SKM-1 treated with dmso at 0.1 percent for 144 hours (cell line): ENCODE measurements around the gene BTBD9.

Experiments used
- DNase-seq: peaks from one replicate; lab custom pipeline; 2025; ENCODE audit not compliant: unreplicated experiment; lab: John Stamatoyannopoulos, UW

The BTBD9 gene

GRCh38 chr6:38214159-38214558 lies 425.6 kb downstream of the BTBD9 start:
- no peak for DNase-seq

- DNase-seq, result no peak
Observed at GRCh38 chr6:38213251-38213658, 426.5 kb downstream of the BTBD9 start.

GRCh38 chr6:38212579-38212978 lies 427.1 kb downstream of the BTBD9 start:
- no peak for DNase-seq

- no peak for DNase-seq
Observed at GRCh38 chr6:38212116-38212515, 427.6 kb downstream of the BTBD9 start.

GRCh38 chr6:38209371-38210260 lies 430.1 kb downstream of the BTBD9 start:
- no peak for DNase-seq

GRCh38 chr6:38208028-38208427 lies 431.7 kb downstream of the BTBD9 start:
- no peak for DNase-seq

- DNase-seq, result no peak
Observed at GRCh38 chr6:38207375-38207774, 432.4 kb downstream of the BTBD9 start.

- DNase-seq, result no peak
Observed at GRCh38 chr6:38198219-38198618, 441.5 kb downstream of the BTBD9 start.

- no peak for DNase-seq
Observed at GRCh38 chr6:38195113-38195635, 444.6 kb downstream of the BTBD9 start.

- no peak for DNase-seq
Observed at GRCh38 chr6:38194589-38194988, 445.1 kb downstream of the BTBD9 start.

- no peak for DNase-seq
Observed at GRCh38 chr6:38194282-38194572, 445.5 kb downstream of the BTBD9 start.

- no peak for DNase-seq
Observed at GRCh38 chr6:38193481-38194281, 446.0 kb downstream of the BTBD9 start.

- no peak for DNase-seq
Observed at GRCh38 chr6:38193051-38193450, 446.7 kb downstream of the BTBD9 start.

GRCh38 chr6:38192487-38192886 lies 447.2 kb downstream of the BTBD9 start:
- DNase-seq, result no peak

GRCh38 chr6:38192011-38192410 lies 447.7 kb downstream of the BTBD9 start:
- no peak for DNase-seq

- no peak for DNase-seq
Observed at GRCh38 chr6:38191418-38191817, 448.3 kb downstream of the BTBD9 start.

GRCh38 chr6:38188677-38189335 lies 450.9 kb downstream of the BTBD9 start:
- DNase-seq, result no peak

- no peak for DNase-seq
Observed at GRCh38 chr6:38187811-38188590, 451.7 kb downstream of the BTBD9 start.

- no peak for DNase-seq
Observed at GRCh38 chr6:38187325-38187724, 452.4 kb downstream of the BTBD9 start.

- no peak for DNase-seq
Observed at GRCh38 chr6:38185752-38186151, 454.0 kb downstream of the BTBD9 start.

- DNase-seq, result no peak
Observed at GRCh38 chr6:38185244-38185643, 454.5 kb downstream of the BTBD9 start.
